ENCODE measurements around the gene S100A7. TPM values are rescaled to one million over a fixed set of nuclear protein-coding genes. Genes with fewer than 3 reads are reported as not detected.

The S100A7 gene
- total and polyA plus RNA-seq, 9 donors = 0.97 TPM; not detected in 8

DNA sequence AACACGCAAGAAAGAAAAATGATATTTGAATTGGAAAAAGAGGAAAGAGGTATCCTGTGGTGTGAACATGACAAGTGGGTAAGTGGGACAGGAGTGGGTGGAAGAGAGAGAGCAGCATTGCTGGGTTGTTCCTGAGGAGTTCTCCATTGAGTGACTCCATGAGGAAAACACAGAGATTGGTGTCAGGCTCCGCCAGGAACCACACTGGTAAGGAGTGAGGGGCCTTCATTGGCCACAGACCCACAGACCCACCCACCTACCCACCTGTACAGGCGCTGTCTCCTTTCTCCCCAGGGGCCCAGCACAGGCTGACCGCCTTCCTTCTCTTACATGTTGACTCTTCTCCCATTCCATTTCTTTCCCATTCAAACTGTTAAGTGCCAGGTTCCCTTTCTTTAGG, 23.2 kb downstream of the S100A7 start:
- TF ChIP-seq EP300 (IDR thresholded peaks at IDR 0.05) (no peak), POLR2A (IDR thresholded peaks at IDR 0.05) (no peak)
- TF ChIP-seq, protein P1, sequence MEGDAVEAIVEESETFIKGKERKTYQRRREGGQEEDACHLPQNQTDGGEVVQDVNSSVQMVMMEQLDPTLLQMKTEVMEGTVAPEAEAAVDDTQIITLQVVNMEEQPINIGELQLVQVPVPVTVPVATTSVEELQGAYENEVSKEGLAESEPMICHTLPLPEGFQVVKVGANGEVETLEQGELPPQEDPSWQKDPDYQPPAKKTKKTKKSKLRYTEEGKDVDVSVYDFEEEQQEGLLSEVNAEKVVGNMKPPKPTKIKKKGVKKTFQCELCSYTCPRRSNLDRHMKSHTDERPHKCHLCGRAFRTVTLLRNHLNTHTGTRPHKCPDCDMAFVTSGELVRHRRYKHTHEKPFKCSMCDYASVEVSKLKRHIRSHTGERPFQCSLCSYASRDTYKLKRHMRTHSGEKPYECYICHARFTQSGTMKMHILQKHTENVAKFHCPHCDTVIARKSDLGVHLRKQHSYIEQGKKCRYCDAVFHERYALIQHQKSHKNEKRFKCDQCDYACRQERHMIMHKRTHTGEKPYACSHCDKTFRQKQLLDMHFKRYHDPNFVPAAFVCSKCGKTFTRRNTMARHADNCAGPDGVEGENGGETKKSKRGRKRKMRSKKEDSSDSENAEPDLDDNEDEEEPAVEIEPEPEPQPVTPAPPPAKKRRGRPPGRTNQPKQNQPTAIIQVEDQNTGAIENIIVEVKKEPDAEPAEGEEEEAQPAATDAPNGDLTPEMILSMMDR (IDR thresholded peaks at IDR 0.05) = no peak
- 87 to 90% (median 88%) methylated on average over 4 of the region's 4 CpGs for WGBS, 3 donors
- no peak overlapping the region for H3K27ac ChIP-seq
- intact Hi-C loops (cut with DNase I) = no loop called here
- H3K4me1 ChIP-seq (ENCODE audit: insufficient read depth) = no peaks in the 10 kb centered on the region
- H3K36me3 ChIP-seq = no peaks in the 10 kb centered on the region
- no peaks in the 10 kb centered on the region for H3K9me3 ChIP-seq
- DNase-seq = no peak
- no peak overlapping the region for H3K4me3 ChIP-seq
- no peaks in the 10 kb centered on the region for H3K27me3 ChIP-seq

DNA sequence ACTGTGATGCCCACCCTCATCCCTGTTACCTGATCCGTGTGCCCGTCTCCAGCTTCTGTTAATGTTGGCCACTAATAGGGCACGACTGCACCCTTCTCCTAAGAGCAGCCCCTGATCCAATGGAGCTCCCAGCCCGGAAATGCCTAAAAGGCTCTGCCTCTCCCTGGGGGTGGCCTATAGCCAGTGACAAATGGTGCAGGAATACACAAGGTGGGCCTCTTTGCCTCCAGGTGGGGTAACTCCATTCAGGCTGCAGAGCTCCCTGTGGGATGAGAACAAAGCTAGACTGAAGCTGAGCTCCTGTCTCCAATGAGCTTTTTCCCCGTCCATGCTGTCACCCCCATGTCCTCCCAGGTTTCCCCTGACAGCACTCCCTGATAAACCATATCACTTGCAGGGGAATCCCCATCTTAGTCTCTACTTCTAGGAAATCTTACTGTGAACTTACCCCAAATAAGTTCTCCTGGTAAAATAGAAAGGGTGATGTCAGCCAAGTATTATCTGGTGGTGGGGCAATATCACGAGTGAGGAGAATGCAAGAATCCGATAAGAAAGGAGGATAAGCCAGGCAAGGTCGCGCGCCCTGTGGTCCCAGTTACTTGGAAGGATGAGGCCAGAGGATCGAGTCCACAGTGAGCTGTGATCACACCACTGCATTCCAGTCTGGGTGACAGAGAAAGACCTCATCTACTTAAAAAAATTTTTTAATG, 25.6 kb downstream of the S100A7 start:
- H3K4me1 ChIP-seq (ENCODE audit: insufficient read depth) = no peaks in the 10 kb centered on the region
- TF ChIP-seq EP300 (IDR thresholded peaks at IDR 0.05) (no peak), POLR2A (IDR thresholded peaks at IDR 0.05) (no peak)
- TF ChIP-seq, protein P1 (IDR thresholded peaks at IDR 0.05) = no peak
- DNase-seq = no peak
- no peaks in the 10 kb centered on the region for H3K9me3 ChIP-seq
- intact Hi-C loops (cut with DNase I) = no loop called here
- WGBS, 3 donors = 68 to 77% (median 76%) methylated on average over 11 of the region's 11 CpGs
- no peaks in the 10 kb centered on the region for H3K36me3 ChIP-seq
- H3K27me3 ChIP-seq = no peaks in the 10 kb centered on the region
- no peak overlapping the region for H3K27ac ChIP-seq
- H3K4me3 ChIP-seq = no peak overlapping the region

DNA sequence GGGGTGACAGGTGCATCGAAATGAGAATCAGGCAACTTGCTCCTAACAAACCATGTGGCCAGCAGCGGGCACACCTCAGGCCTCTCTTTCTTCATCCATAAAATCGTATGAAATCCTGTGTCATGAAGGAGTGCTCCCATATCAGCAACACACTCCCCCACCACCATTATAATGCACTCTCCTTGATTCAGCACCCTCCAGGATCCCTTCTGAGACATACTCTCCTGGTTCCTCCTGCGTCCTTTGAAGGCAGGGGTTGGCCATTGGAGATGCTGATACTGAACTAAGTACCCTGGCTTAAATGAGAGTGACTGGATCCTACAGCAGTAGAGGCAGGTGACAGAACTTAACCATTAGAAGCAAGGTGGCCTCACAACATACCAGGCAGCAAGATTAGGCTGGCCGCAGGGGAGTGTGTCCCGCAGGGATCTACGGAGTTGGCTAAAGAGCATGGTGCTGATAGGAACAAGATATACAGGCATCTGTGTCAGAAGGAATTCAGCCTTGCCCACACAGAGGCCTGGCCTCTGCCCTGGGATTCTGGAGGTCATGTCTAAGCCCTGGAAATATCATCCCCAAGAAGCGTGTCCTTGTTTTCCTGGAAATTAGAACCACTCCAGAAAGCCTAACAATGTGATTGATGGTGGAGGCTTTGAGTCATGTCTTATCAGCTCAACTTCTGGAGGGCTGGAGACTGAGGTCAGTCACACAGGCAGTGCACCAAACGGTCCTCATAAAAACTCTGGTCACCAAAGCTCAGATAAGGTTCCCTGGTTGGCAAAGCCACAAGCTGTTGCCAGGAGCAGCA, 27.4 kb downstream of the S100A7 start:
- DNase-seq = no peak

DNA sequence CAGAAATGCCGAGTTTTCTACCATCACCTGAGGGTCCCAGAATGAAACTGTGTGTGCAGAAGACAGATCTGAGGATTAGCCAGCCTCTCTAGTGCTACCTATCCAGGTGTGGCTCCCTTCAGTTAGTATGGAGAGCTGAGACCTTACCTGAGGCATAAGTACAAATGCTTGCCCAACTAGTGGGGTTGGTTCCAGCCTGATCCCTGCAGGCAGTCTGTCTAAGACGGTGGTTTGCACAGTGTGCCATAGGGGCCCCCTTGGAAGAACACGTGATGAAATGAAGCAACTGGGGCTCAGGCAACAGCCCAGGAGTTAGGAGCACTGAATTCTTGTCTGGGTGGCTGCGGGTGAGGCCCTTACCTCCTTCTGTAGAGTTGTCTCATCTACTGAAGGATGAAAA, 28.5 kb downstream of the S100A7 start:
- Histone ChIP-seq H3K9me3 (no peaks in the 10 kb centered on the region), H3K4me1 (ENCODE audit: insufficient read depth) (no peaks in the 10 kb centered on the region), H3K27ac (no peak overlapping the region), H3K36me3 (no peaks in the 10 kb centered on the region), H3K4me3 (no peak overlapping the region), H3K27me3 (no peaks in the 10 kb centered on the region)
- DNase-seq = no peak
- 68 to 74% (median 71%) methylated on average over 4 of the region's 4 CpGs for WGBS, 3 donors
- TF ChIP-seq POLR2A (IDR thresholded peaks at IDR 0.05) = no peak
- TF ChIP-seq, protein P1 (IDR thresholded peaks at IDR 0.05) = no peak
- no peak for TF ChIP-seq EP300 (IDR thresholded peaks at IDR 0.05)
- intact Hi-C loops (cut with DNase I) = no loop called here

More for the DNA sequence above, 27.4 kb downstream of the S100A7 start:
- 34 to 50% (median 40%) methylated on average over 9 of the region's 9 CpGs for WGBS, 3 donors
- no peaks in the 10 kb centered on the region for H3K36me3 ChIP-seq
- intact Hi-C loops (cut with DNase I) = no loop called here
- no peaks in the 10 kb centered on the region for H3K4me1 ChIP-seq (ENCODE audit: insufficient read depth)
- no peaks in the 10 kb centered on the region for H3K9me3 ChIP-seq
- H3K27me3 ChIP-seq = no peaks in the 10 kb centered on the region
- no peak overlapping the region for H3K27ac ChIP-seq
- no peak overlapping the region for H3K4me3 ChIP-seq
- no peak for TF ChIP-seq POLR2A (IDR thresholded peaks at IDR 0.05)
- TF ChIP-seq, protein P1 (IDR thresholded peaks at IDR 0.05) = no peak
- no peak for TF ChIP-seq EP300 (IDR thresholded peaks at IDR 0.05)

Data from ovary (tissue), 9 donors.